Natural killer cell (primary cell): ENCODE measurements around the gene ATP10A. TPM values are rescaled to one million over a fixed set of nuclear protein-coding genes. Genes with fewer than 3 reads are reported as not detected.
A peak's percentile ranks its signal among the peaks of the same experiment; 100 is the strongest.

Source experiments
- ATAC-seq, 3 donors: fragments of 150-1000 bp in 2 of 3; fragments of 200-7000 bp in 1 of 3; cut with Tn5 transposase; 1 replicate in 1 of 3; 2 replicates in 2 of 3; pipeline ENCODE4 v1.10.0; 2021; ENCODE audit warnings: mild to moderate bottlenecking in 2 of 3, moderate library complexity in 2 of 3
- DNase-seq, 2 donors: peaks; one replicate each; pipeline versions ENCODE4 v3.0.0 to v3.0.0-alpha.2; 2013 to 2021; ENCODE audit warnings: mixed read lengths in 1 of 2
- H3K27ac ChIP-seq: one replicate; pipeline ENCODE4 v1.5.1; 2013; ENCODE audit warnings: mild to moderate bottlenecking, low read length
- H3K27me3 ChIP-seq: one replicate; pipeline ENCODE4 v1.6.1; 2013; ENCODE audit warnings: low read length; ENCODE audit not compliant: control insufficient read depth, insufficient read depth
- H3K36me3 ChIP-seq: one replicate; pipeline ENCODE4 v1.6.1; 2013; ENCODE audit warnings: low read length; ENCODE audit not compliant: control insufficient read depth, insufficient read depth
- H3K4me1 ChIP-seq: one replicate; pipeline ENCODE4 v1.6.1; 2013; ENCODE audit warnings: low read length; ENCODE audit not compliant: control insufficient read depth, insufficient read depth
- H3K4me3 ChIP-seq: one replicate; pipeline ENCODE4 v1.5.1; 2013; ENCODE audit warnings: low read length
- H3K9me3 ChIP-seq: one replicate; pipeline ENCODE4 v1.6.1; 2013; ENCODE audit warnings: low read length; ENCODE audit not compliant: control insufficient read depth, insufficient read depth
- H3K27ac Mint-ChIP-seq, 2 donors: one replicate each; pipeline ENCODE4 v1.8.0; 2022; ENCODE audit warnings: mild to moderate bottlenecking in 2 of 2, mixed read lengths in 2 of 2, moderate library complexity in 1 of 2
- H3K27me3 Mint-ChIP-seq, 2 donors: one replicate each; pipeline ENCODE4 v1.8.0; 2022; ENCODE audit warnings: low read depth in 2 of 2, mixed read lengths in 2 of 2
- H3K36me3 Mint-ChIP-seq: one replicate; pipeline ENCODE4 v1.8.0; 2022; ENCODE audit warnings: mixed read lengths
- H3K4me1 Mint-ChIP-seq, 2 donors: one replicate each; pipeline ENCODE4 v1.8.0; 2022; ENCODE audit warnings: mixed read lengths in 2 of 2
- H3K4me3 Mint-ChIP-seq: one replicate; pipeline ENCODE4 v1.8.0; 2022; ENCODE audit warnings: mild to moderate bottlenecking, moderate library complexity, mixed read lengths
- H3K9me3 Mint-ChIP-seq, 2 donors: one replicate each; pipeline ENCODE4 v1.8.0; 2022; ENCODE audit warnings: mixed read lengths in 2 of 2
- WGBS: methylation state at CpG from one replicate; pipeline ENCODE4 v1.1.7; 2013; ENCODE audit warnings: missing lambda C conversion rate; ENCODE audit not compliant: insufficient coverage; 5-methylcytosine and 5-hydroxymethylcytosine counted together
- intact Hi-C: fragments of 100-400 bp; cut with micrococcal nuclease; formaldehyde crosslinking; loops from one replicate; pipeline ENCODE4 v1.14.2; 2022
- total RNA-seq, 4 donors: library from RNA; stranded (reverse); fragments of 120-200 nt in 1 of 4; gene quantifications; one replicate each; pipeline versions ENCODE4 v1.2.3 to v1.2.4, GENCODE V29; 2013 to 2022
- TF ChIP-seq, protein P1 (sequence below): fragments of 200-600 bp; IDR thresholded peaks from one replicate; pipeline ENCODE4 v1.8.0; 2022; ENCODE audit warnings: antibody characterized with exemption

The ATP10A gene
- total RNA-seq, 3 donors from 2014 or later (not counting 1 experiment from before 2014, with no cell fraction given) = 50.1 to 67.0 (median 51.2) TPM

- DNase-seq (no peak), ATAC-seq (no peak)
- no peaks in the 10 kb centered on the region for H3K9me3 ChIP-seq
- peaks cover 76 to 82% of the 10 kb centered on the region in 2 donors for H3K4me1 Mint-ChIP-seq
- 94% methylated on average over 5 of the region's 5 CpGs for WGBS
- peaks cover 45% of the 10 kb centered on the region for H3K4me1 ChIP-seq
- H3K27ac Mint-ChIP-seq = no peak overlapping the region
- H3K9me3 Mint-ChIP-seq = no peaks in the 10 kb centered on the region
- H3K27ac ChIP-seq = no peak overlapping the region
- H3K4me3 ChIP-seq = no peak overlapping the region
- no peak overlapping the region for H3K4me3 Mint-ChIP-seq
- no peaks in the 10 kb centered on the region for H3K36me3 Mint-ChIP-seq
- TF ChIP-seq, protein P1, sequence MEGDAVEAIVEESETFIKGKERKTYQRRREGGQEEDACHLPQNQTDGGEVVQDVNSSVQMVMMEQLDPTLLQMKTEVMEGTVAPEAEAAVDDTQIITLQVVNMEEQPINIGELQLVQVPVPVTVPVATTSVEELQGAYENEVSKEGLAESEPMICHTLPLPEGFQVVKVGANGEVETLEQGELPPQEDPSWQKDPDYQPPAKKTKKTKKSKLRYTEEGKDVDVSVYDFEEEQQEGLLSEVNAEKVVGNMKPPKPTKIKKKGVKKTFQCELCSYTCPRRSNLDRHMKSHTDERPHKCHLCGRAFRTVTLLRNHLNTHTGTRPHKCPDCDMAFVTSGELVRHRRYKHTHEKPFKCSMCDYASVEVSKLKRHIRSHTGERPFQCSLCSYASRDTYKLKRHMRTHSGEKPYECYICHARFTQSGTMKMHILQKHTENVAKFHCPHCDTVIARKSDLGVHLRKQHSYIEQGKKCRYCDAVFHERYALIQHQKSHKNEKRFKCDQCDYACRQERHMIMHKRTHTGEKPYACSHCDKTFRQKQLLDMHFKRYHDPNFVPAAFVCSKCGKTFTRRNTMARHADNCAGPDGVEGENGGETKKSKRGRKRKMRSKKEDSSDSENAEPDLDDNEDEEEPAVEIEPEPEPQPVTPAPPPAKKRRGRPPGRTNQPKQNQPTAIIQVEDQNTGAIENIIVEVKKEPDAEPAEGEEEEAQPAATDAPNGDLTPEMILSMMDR = no peak
- no peaks in the 10 kb centered on the region for H3K36me3 ChIP-seq
- intact Hi-C loops = no loop called here
- H3K27me3 ChIP-seq = no peaks in the 10 kb centered on the region
- H3K27me3 Mint-ChIP-seq = no peaks in the 10 kb centered on the region
These were observed 73.5 kb downstream of the ATP10A start for GRCh38 chr15:25789616-25789999.

- WGBS = 85% methylated on average over 2 of the region's 2 CpGs
- peaks cover 45% of the 10 kb centered on the region for H3K4me1 ChIP-seq
- H3K4me3 Mint-ChIP-seq = no peak overlapping the region
- H3K36me3 Mint-ChIP-seq = no peaks in the 10 kb centered on the region
- H3K27ac ChIP-seq = no peak overlapping the region
- no peaks in the 10 kb centered on the region for H3K9me3 ChIP-seq
- no peak for DNase-seq
- TF ChIP-seq, protein P1 = no peak
- intact Hi-C loops = no loop called here
- H3K9me3 Mint-ChIP-seq = no peaks in the 10 kb centered on the region
- no peak overlapping the region for H3K27ac Mint-ChIP-seq
- H3K4me1 Mint-ChIP-seq = peaks cover 72 to 78% of the 10 kb centered on the region in 2 donors
- no peaks in the 10 kb centered on the region for H3K36me3 ChIP-seq
- no peaks in the 10 kb centered on the region for H3K27me3 ChIP-seq
- no peak for ATAC-seq
- no peak overlapping the region for H3K4me3 ChIP-seq
- no peaks in the 10 kb centered on the region for H3K27me3 Mint-ChIP-seq
These were observed 73.9 kb downstream of the ATP10A start for GRCh38 chr15:25789211-25789610.

DNA sequence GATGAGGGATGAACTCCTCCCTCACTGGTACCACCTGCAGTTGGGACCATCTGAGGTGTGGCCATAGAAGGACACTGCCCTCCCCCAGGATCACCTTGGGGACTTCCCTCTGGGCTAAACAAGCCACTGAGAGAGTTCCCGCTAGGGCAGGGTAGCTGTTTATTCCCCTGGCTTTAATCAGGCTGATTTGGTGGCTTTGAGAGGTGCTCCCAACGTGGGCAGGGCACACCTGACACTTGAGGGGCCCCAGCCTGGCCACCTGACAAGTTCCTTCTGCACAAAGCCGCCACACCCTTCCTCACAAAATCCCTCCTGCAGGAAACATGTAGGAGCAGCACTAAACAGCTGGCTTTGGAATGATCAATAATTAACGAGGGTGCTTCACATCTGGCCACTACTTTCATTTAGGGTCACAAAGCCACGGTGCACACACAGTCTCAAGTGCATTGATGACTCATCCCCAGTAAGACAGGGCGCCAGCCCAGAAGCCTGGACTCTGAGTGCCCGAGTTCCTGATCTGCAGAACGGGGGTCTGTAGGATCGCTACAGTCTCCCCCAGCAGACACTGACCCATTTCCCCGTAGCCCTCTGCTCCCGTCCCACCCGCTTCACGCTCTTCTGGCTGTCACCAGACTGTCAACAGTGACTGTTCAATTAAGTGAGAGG, 75.1 kb downstream of the ATP10A start:
- H3K4me1 Mint-ChIP-seq = peaks cover 71 to 78% of the 10 kb centered on the region in 2 donors

More for the DNA sequence above, 75.1 kb downstream of the ATP10A start:
- no peak for DNase-seq
- no peaks in the 10 kb centered on the region for H3K36me3 Mint-ChIP-seq
- WGBS = 58% methylated on average over 13 of the region's 13 CpGs
- Histone ChIP-seq H3K9me3 (no peaks in the 10 kb centered on the region), H3K27ac (no peak overlapping the region), H3K4me3 (no peak overlapping the region), H3K36me3 (no peaks in the 10 kb centered on the region), H3K27me3 (no peaks in the 10 kb centered on the region), H3K4me1 (peaks cover 46% of the 10 kb centered on the region)
- intact Hi-C loops = loop anchor here (1.0 kb wide), 1 partner anchor 146 kb away; no protein-coding TSS in a partner anchor
- H3K27me3 Mint-ChIP-seq = no peaks in the 10 kb centered on the region
- H3K9me3 Mint-ChIP-seq = no peaks in the 10 kb centered on the region
- TF ChIP-seq, protein P1 = no peak
- no peak overlapping the region for H3K4me3 Mint-ChIP-seq
- peak overlapping the region; percentile 22 to 63 for H3K27ac Mint-ChIP-seq
- peak; percentile 33 to 69 (median 63) for ATAC-seq
